Stimulated activated CD4-positive, alpha-beta T cell treated with anti-CD3 and anti-CD28 coated beads, Interleukin-15, amount 100 ng/mL, for 48 hours (primary cell): ENCODE measurements around the gene PRRC2B.
"Not testable (repeated sequence)": the region's sequence is repeated elsewhere in the genome, so short reads cannot be mapped to it uniquely, and the experiment has no call there.

Experiments used
- DNase-seq, 2 donors: peaks; one replicate each; pipeline ENCODE4 v3.0.0-alpha.2; 2020; ENCODE audit warnings: low read depth in 2 of 2

PRRC2B gene

GRCh38 chr9:131393622-131394463 is at the start of gene PRRC2B:
Gene PRRC2B, plus strand, starts transcription at chr9:131394086. Its CDS starts 36,059 bp downstream, at chr9:131430145.
- DNase-seq, result peak; percentile 72 to 83

DNA sequence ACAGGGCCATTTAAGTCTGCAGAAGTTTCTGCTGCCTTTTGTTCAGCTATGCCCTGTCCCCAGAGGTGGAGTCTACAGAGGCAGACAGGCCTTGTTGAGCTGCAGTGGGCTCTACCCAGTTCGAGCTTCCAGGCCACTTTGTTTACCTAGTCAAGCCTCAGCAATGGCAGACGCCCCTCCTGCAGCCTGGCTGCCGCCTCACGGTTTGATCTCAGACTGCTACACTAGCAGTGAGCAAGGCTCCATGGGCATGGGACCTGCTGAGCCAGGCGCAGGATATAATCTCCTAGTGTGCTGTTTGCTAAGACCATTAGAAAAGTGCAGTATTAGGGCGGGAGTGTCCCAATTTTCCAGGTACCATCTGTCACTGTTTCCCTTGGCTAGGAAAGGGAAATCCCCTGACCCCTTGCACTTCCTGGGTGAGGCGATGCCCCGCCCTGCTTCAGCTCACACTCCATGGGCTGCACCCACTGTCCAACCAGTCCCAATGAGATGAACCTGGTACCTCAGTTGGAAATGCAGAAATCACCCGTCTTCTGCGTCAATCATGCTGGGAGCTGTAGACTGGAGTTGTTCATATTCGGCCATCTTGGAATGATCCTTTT is 48.9 kb upstream of the PRRC2B start:
- not testable (repeated sequence) for DNase-seq

DNA sequence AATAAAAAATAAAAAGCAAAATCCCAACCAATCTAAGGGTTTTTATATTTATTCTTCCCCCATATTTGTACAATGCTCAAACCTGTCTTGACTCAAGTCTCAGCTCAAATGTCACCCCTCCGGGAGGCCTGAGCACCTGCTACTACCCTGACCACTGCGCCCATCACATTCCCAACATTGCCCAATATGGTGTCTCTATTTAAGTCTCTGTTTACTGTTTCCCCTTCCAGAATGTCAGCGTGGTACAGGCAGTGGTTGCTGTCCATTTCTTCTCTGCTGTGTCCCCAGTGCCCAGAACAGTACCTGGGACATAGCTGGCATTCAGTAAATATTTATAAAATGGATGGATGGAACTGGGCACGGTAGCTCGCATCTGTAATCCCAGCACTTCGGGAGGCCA is 47.3 kb upstream of the PRRC2B start:
- no peak for DNase-seq

DNA sequence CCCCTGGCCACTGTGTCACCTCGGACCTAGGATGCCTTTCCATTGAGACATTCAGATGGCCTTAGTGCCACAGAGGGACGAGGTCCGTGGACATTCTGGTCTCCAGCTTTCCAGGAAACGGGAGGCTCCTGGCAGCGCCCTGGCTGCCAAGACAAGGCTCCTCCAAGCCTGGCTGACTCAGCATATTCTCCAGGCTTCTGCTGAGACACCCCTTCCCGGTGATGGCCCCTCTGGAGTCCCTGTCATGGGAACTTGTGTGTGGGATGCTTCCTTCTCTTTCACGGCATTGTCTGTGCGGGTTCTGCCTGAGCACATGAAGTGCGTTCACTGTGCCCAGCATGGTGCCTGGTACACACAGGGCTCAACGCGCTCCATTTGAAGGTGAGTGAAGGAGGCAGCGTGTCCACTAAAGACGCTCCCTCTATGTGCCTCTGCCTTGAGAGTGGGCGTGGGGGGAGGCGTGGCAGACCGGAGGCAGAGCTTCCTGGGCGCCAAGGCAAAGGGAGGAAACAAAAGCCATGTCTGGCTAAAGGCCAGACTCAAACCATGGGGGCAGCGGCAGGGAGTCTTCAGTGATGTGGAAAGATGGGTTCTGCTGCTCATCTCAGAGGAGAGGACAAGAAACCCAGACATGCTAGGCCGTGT is 46.4 kb upstream of the PRRC2B start:
- DNase-seq, result no peak

DNA sequence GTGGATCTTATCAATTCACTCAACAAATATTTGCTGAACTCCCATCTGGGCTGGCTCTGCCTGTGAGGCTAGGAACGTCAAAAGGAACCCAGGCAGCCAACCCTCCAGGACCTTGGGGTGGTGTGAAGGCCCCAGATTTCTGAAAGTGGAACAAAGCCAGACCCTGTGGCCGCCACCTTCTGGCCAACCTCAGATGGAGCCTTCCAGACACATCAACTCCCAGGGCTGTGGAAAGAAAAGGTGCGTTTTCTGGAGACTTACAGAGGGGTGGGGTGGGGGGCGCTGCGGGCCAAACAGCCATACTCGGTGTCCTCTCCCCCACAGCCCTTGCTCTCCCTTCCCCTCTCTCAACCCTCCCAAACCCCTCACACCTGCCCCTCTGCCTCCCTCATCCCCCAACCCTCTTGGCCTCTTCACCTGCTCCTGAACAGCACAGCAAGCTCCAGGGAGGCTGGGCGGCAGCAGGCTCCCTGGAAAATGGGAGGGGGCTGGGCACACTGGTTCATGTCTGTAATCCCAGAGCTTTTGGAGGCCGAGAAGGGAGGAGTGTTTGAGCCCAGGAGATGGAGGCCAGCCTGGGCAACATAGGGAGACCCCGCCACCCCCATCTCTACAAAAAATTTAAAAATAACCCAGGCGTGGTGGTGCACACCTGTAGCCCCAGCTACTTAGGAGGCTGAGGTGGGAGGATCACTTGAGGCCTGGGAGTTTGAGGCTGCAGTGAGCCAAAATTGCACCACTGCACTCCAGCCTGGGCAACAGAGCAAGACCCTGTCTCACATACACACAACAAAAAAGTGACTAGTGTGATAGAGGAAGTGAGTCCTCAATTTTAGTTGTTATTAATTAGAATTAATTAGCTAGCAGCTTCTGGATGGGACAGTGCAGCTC is 45.0 kb upstream of the PRRC2B start:
- no peak for DNase-seq

DNA sequence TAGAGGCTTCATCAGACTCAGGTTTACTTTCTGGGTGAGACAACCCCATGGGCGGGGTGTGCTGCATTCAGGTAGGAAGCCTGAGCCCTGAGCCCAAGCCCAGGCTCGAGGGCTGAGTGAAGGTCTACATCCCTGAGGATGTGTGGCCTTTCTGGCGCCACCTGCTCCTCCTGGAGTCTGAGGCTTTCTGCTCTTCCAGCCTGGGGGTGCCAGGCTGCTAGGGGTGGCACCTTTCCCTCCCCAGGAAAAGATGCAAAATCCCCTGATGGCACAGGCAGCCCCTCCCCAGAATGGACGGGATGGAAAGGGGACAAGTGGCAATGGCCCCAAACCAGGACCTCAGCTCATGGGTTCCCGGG is 44.4 kb upstream of the PRRC2B start:
- no peak for DNase-seq

GRCh38 chr9:131349881-131350563 is 43.9 kb upstream of the PRRC2B start:
- peak; percentile 82 to 88 for DNase-seq

DNA sequence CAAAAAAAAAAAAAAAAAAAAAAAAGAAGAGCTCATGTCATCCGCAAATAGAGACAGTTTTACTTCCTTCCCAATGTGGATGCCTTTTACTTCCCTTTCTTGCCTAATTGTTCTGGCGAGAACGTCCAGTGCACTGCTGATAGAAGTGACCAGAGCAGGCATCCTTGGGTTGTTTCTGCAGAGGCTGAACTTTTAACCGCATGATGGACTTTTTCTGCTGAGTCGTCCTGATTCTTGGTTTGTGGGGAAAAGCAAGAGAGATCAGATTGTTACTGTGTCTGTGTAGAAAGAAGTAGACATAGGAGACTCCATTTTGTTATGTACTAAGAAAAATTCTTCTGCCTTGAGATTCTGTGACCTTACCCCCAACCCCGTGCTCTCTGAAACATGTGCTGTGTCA is 37.4 kb upstream of the PRRC2B start:
- not testable (repeated sequence) for DNase-seq

- DNase-seq, result no peak
These were observed 35.3 kb upstream of the PRRC2B start for GRCh38 chr9:131358556-131358955.

GRCh38 chr9:131361202-131361833 is 32.6 kb upstream of the PRRC2B start:
- no peak for DNase-seq

DNA sequence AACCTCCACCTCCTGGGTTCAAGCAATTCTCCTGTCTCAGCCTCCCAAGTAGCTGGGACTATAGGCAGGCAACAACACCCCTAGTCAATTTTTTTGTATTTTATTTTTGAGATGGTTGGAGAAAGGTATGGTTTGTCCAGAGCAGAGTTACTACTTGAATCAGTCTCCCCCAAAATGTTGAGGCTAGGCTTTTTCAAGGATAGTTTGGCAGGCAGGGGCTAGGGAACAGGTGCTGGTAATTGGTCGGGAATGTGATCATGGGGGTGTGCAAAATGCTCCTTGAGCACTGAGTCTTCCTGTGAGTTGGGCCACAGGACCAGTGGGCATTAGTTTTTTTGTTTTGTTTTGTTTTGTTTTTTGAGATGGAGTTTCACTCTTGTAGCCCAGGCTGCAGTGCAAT is 28.3 kb upstream of the PRRC2B start:
- DNase-seq, result no peak

- DNase-seq, result no peak
These were observed 27.0 kb upstream of the PRRC2B start for GRCh38 chr9:131366761-131367401.

GRCh38 chr9:131367450-131367849 is 26.4 kb upstream of the PRRC2B start:
- no peak for DNase-seq

- no peak for DNase-seq
These were observed 23.2 kb upstream of the PRRC2B start for GRCh38 chr9:131370638-131371037.

DNA sequence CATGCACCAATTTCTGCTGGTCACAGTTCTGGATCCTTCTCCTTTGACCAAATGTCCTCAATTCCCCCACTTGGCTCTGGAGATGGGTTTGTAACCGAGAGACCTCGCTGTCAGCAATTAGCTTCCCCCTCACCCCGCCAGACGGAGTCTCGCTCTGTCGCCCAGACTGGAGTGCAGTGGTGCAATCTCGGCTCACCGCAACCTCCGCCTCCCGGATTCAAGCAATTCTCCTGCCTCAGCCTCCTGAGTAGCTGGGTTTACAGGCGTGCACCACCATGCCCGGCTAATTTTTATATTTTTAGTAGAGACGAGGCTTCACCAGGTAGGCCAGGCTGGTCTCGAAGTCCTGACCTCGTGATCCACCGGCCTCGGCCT is 21.3 kb upstream of the PRRC2B start:
- DNase-seq, result not testable (repeated sequence)

GRCh38 chr9:131374638-131375037 is 19.2 kb upstream of the PRRC2B start:
- DNase-seq, result not testable (repeated sequence)

DNA sequence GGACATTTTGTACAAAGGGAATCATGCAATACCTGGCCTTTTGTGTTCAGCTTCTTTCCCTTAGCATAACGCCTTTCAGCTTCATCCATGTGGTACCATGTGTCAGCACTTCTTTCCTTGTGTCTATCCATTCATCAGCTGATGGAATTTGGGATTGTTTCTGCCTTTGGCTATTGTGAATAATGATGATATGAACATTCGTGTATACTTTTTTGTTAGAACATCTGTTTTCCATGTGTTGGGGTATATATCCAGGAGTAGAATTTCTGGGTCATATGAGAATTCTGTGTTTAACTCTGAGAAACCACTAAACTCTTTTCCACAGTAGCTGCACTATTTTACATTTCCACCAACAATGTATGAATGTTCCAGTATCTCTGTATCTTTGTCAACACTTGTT is 14.8 kb upstream of the PRRC2B start:
- DNase-seq, result no peak

- no peak for DNase-seq
These were observed 10.8 kb upstream of the PRRC2B start for GRCh38 chr9:131382850-131383729.

DNA sequence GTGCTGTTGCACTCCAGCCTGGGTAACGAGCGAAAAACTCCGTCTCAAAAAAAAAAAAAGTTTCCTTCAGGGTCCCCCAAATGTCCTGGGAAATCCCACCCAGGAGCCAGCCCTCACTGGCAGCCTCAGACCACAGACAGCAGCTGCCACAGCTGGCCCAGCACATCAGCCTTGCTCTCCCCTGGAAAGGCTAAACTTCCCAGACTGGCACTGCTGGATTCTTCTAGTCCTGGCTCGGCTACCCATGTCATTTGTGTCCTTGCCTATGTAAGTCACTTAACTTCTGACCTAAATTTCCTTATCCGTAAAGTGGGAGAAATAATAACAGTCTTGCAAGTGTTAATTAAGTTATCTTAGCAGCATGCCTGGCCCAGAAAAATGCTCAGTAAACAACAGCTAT is 8.6 kb upstream of the PRRC2B start:
- DNase-seq, result no peak
